Esophagus squamous epithelium (tissue), 4 donors: ENCODE results near the gene SLC38A4.
"Not testable (repeated sequence)": the region's sequence is repeated elsewhere in the genome, so short reads cannot be mapped to it uniquely, and the experiment has no call there.

Experiments used
- CTCF ChIP-seq, 6 experiments: fragments of 450-650 bp in 4 of 6; fragments of 200-600 bp in 2 of 6; sonication (generic) in 2 of 6; IDR thresholded peaks; one replicate each; pipeline ENCODE4 v1.5.1; 2016 to 2019; ENCODE audit warnings: antibody characterized with exemption in 6 of 6, mild to moderate bottlenecking in 4 of 6, moderate library complexity in 4 of 6
- POLR2A ChIP-seq, 4 donors: fragments of 450-650 bp; IDR thresholded peaks; one replicate each; pipeline ENCODE4 v1.6.1; 2017; ENCODE audit warnings: antibody characterized with exemption in 4 of 4, mild to moderate bottlenecking in 4 of 4, moderate library complexity in 3 of 4

- TF ChIP-seq CTCF, POLR2A (IDR thresholded peaks at IDR 0.05): not testable (repeated sequence)
Observed at GRCh38 chr12:46742271-46742670, 83.5 kb downstream of the SLC38A4 start.
